Gastroesophageal sphincter (tissue), 3 donors: Measurements from ENCODE around the gene MAP7.

Experiments
- POLR2A ChIP-seq, 2 donors: fragments of 450-650 bp; IDR thresholded peaks; one replicate each; pipeline ENCODE4 v1.6.1; 2017; ENCODE audit warnings: antibody characterized with exemption in 2 of 2, mild to moderate bottlenecking in 2 of 2, moderate library complexity in 1 of 2
- TF ChIP-seq, protein P1 (sequence below), 4 experiments: fragments of 200-600 bp in 2 of 4; fragments of 450-650 bp in 2 of 4; sonication (generic) in 1 of 4; IDR thresholded peaks; one replicate each; pipeline ENCODE4 v1.5.1; 2017 to 2019; ENCODE audit warnings: antibody characterized with exemption in 4 of 4, mild to moderate bottlenecking in 2 of 4, moderate library complexity in 2 of 4

DNA sequence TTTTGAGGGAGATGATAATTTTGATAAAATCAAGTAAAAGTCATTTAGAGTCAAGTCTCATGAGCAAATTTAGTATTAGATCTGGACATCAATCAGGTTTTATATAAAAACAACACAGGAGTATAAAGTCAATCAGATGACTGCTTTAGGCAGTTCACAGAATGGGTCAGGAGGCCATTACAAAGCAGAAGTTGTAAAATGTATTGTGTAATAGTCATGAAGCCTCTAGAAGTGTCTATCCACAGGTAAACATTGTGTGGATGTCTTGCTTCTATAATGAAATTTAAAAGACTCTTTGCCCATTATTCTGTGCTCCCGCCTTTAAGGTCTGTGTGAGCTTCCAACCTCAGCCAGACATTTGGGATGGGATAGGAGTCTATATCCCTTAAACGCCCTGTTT is 28.8 kb downstream of the MAP7 start:
- TF ChIP-seq, protein P1, sequence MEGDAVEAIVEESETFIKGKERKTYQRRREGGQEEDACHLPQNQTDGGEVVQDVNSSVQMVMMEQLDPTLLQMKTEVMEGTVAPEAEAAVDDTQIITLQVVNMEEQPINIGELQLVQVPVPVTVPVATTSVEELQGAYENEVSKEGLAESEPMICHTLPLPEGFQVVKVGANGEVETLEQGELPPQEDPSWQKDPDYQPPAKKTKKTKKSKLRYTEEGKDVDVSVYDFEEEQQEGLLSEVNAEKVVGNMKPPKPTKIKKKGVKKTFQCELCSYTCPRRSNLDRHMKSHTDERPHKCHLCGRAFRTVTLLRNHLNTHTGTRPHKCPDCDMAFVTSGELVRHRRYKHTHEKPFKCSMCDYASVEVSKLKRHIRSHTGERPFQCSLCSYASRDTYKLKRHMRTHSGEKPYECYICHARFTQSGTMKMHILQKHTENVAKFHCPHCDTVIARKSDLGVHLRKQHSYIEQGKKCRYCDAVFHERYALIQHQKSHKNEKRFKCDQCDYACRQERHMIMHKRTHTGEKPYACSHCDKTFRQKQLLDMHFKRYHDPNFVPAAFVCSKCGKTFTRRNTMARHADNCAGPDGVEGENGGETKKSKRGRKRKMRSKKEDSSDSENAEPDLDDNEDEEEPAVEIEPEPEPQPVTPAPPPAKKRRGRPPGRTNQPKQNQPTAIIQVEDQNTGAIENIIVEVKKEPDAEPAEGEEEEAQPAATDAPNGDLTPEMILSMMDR (IDR thresholded peaks at IDR 0.05) = no peak
- TF ChIP-seq POLR2A (IDR thresholded peaks at IDR 0.05) = no peak
